ENCODE measurements around the gene SLC16A12.

- TF ChIP-seq REST (IDR thresholded peaks at IDR 0.05; ENCODE audit: insufficient read depth in 1 of 2, low read depth in 2 of 2, low read length in 2 of 2) (no peak), POLR2AphosphoS5 (IDR thresholded peaks at IDR 0.05; ENCODE audit: low read depth, low read length) (no peak), TAF1 (IDR thresholded peaks at IDR 0.05; ENCODE audit: borderline replicate concordance, insufficient read depth, low read length) (no peak)
Measured at GRCh38 chr10:89403043-89403442, 132.4 kb downstream of the SLC16A12 start.

Measured in PFSK-1 (cell line).